Stimulated activated memory B cell treated with anti-CD40 and anti-IgM and Interleukin-4, amounts not matched to agents 10 μg/mL and 1 μg/mL and 100 μg/mL, for 72 hours (primary cell): ENCODE results near the gene AP1S3.
A peak's percentile ranks its signal among the peaks of the same experiment; 100 is the strongest.

Experiments used
- ATAC-seq: fragments of 150-1000 bp; cut with Tn5 transposase; 2 replicates; pipeline ENCODE4 v1.10.0; 2021
- H3K27ac Mint-ChIP-seq: one replicate; pipeline ENCODE4 v1.8.0; 2022; ENCODE audit warnings: mild to moderate bottlenecking, mixed read lengths
- H3K27me3 Mint-ChIP-seq: one replicate; pipeline ENCODE4 v1.8.0; 2022; ENCODE audit warnings: mixed read lengths
- H3K36me3 Mint-ChIP-seq: one replicate; pipeline ENCODE4 v1.8.0; 2022; ENCODE audit warnings: mixed read lengths
- H3K4me1 Mint-ChIP-seq: one replicate; pipeline ENCODE4 v1.8.0; 2022; ENCODE audit warnings: mixed read lengths
- H3K4me3 Mint-ChIP-seq: one replicate; pipeline ENCODE4 v1.8.0; 2022; ENCODE audit warnings: mild to moderate bottlenecking, moderate library complexity, mixed read lengths
- H3K9me3 Mint-ChIP-seq: one replicate; pipeline ENCODE4 v1.8.0; 2022; ENCODE audit warnings: mixed read lengths

The AP1S3 gene

DNA sequence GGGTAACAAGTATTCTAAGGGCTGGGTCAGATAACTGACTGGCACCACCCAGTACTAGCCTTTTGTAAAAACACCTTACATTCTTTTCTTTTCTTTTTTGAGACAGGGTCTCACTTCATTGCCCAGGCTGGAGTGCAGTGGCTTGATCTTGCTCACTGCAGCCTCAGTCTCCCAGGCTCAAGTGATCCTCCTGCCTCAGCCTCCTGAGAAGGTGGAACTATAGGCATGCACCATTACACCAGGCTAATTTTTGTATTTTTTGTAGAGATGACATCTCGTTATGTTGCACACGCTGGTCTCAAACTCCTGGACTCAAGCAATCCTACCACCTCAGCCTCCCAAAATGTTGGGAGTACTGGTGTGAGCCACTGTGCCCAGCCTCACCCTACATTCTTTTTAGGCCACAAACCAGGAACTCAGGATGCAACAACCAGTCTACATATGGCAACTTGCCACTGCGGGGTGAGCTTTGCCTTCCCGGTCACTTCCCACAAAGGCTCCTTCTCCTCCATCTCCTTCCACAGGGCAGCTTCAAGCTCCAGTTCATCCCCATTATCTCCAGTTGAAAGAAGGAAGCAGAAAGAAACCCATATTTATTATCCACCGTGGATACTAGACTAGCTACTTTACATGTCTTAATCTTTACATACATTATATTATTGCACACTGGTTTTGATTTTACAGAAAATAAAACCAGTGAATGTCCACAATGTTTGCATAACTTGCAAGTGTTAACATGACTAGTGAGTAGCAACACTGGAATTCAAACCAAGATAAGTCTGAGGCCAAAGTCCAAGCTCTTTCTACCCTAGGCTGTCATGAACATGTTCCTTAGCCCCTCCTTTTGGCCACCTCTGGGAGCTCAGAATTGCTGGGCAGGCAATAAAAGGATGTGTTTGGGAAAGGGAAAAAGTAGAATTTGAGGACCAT, 23.7 kb upstream of the AP1S3 start:
- no peaks in the 10 kb centered on the region for H3K9me3 Mint-ChIP-seq
- no peaks in the 10 kb centered on the region for H3K27me3 Mint-ChIP-seq
- H3K4me3 Mint-ChIP-seq: no peak overlapping the region
- H3K36me3 Mint-ChIP-seq: peaks cover 21% of the 10 kb centered on the region
- no peak for ATAC-seq
- H3K4me1 Mint-ChIP-seq: peaks cover 46% of the 10 kb centered on the region
- peak overlapping the region; percentile 38 for H3K27ac Mint-ChIP-seq

DNA sequence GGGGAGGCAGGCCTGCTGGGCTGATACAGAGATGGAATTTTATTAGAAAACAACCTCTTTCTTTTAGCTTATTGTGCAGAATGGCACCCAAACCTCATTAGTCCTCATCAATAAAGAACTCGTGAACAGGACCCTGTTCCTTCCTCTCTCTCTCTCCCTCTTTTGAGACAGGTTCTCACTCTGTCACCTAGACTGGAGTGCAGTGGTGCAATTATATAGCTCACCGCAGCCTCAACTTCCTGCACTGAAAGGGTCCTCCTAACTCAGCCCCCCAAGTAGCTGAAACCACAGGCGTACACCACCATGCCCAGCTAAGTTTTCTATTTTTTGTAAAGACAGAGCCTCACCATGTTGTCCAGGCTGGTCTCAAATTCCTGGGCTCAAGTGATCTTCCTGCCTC, 21.7 kb upstream of the AP1S3 start:
- Mint-ChIP-seq H3K27me3 (no peaks in the 10 kb centered on the region), H3K27ac (peak overlapping the region; percentile 29), H3K4me3 (no peak overlapping the region), H3K9me3 (no peaks in the 10 kb centered on the region), H3K4me1 (peaks cover 38% of the 10 kb centered on the region), H3K36me3 (peaks cover 20% of the 10 kb centered on the region)
- ATAC-seq: no peak

DNA sequence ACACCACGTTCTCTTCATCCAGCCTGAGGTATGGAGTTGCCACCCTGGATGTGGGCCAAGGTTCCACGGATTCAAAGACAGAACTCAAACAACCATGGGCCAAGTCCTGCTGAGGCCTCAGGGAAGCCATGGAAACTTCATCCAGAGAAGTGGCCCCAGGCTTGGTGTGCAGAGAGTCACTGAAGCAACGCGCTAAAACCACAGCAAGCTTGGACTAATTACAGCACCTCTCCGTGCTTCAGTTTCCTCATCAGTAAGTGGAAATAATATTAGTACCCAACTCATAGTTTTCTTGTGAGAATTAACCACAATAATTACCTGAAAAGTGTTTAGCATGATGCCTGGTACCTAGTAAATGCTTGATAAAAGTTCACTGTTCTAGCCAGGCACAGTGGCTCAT, 19.2 kb upstream of the AP1S3 start:
- peak overlapping the region; percentile 59 for H3K27ac Mint-ChIP-seq
- ATAC-seq: no peak
- H3K27me3 Mint-ChIP-seq: no peaks in the 10 kb centered on the region
- H3K36me3 Mint-ChIP-seq: peaks cover 36% of the 10 kb centered on the region
- H3K9me3 Mint-ChIP-seq: no peaks in the 10 kb centered on the region
- no peak overlapping the region for H3K4me3 Mint-ChIP-seq
- H3K4me1 Mint-ChIP-seq: peaks cover 41% of the 10 kb centered on the region

DNA sequence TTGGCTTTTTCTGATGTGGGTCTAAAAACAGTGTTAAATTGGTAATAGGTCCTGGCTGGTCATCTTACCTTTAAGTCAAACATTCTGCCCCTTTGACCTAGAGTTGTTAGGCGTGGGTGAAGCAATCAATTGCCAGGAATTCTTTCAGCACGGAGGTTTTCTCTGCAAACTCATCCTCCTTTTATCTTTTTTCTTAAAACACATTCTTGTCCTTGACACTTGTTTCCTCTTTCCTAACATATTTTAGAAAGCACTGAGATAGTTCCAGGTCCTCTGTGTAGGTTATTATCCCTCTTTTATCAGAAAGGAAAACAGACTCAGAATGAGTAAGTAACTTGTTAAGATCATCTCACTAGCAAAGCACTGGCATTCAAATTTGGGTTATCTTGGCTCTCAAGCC, 18.6 kb upstream of the AP1S3 start:
- peaks cover 37% of the 10 kb centered on the region for H3K36me3 Mint-ChIP-seq
- peak overlapping the region; percentile 59 for H3K27ac Mint-ChIP-seq
- H3K4me1 Mint-ChIP-seq: peaks cover 42% of the 10 kb centered on the region
- no peaks in the 10 kb centered on the region for H3K27me3 Mint-ChIP-seq
- H3K9me3 Mint-ChIP-seq: peaks cover 3% of the 10 kb centered on the region
- no peak for ATAC-seq
- H3K4me3 Mint-ChIP-seq: no peak overlapping the region

DNA sequence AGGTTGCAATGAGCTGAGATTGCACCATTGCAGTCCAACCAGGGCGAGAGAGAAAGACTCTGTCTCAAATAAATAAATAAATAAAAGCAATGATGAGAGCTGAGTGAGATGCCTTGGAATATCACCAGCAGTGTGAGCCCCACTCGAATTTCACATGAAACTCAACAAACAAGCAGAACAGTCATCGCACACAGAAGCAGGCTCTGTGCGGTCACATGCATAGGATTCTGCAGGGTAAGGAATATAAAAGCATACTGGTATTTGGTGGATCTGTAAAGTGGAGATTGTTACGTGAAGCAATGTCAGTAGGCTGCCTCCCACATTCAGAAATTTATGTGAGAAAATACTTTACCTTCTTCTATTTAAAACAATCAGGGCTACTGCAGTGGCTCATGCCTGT, 18.0 kb upstream of the AP1S3 start:
- peaks cover 37% of the 10 kb centered on the region for H3K4me1 Mint-ChIP-seq
- peaks cover 37% of the 10 kb centered on the region for H3K36me3 Mint-ChIP-seq
- H3K27ac Mint-ChIP-seq: peak overlapping the region; percentile 66
- ATAC-seq: no peak
- no peaks in the 10 kb centered on the region for H3K27me3 Mint-ChIP-seq
- no peak overlapping the region for H3K4me3 Mint-ChIP-seq
- H3K9me3 Mint-ChIP-seq: peaks cover 5% of the 10 kb centered on the region

DNA sequence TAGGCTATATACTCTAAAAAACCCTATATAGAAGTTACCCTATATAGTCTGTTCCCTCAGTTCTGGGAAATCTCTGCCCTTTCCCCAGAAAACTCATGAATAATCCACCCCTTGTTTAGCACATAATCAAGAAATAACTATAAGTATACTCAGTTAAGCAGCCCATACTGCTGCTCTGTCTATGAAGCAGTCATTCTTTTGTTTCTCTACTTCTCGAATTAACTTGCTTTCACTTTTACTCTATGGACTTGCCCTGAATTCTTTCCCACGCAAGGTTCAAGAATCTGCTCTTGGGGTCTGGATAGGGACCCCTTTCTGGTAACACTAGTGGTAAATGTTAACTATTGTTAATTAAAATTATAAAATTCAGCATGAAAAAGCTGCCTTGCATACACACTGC, 17.4 kb upstream of the AP1S3 start:
- peak; percentile 51 for ATAC-seq
- Mint-ChIP-seq H3K27ac (peak overlapping the region; percentile 66), H3K4me3 (peak overlapping the region; percentile 44), H3K36me3 (peaks cover 44% of the 10 kb centered on the region), H3K4me1 (peaks cover 35% of the 10 kb centered on the region), H3K9me3 (peaks cover 8% of the 10 kb centered on the region), H3K27me3 (no peaks in the 10 kb centered on the region)

DNA sequence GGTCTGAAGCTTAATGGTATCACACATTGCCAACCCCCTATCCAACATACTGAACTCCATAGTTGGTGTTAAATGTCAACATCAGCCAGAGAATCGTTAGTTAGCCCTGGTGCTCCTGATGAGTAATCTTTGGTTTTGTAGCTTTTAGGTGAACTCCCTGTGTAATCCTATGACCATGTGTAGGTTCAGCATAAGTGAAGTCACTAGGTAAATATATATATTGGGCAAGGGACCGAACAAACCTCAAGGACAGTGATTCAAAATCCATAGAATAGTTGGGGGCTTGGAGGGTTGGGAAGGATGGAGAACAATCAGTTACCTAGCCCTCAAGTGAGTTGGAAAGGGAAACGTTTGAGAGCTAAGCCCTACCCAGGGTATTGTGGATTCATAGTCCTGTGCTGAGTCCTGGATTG, 16.0 kb upstream of the AP1S3 start:
- Mint-ChIP-seq H3K4me1 (peaks cover 23% of the 10 kb centered on the region), H3K4me3 (no peak overlapping the region), H3K27ac (no peak overlapping the region), H3K27me3 (no peaks in the 10 kb centered on the region), H3K9me3 (peaks cover 15% of the 10 kb centered on the region), H3K36me3 (peaks cover 57% of the 10 kb centered on the region)
- ATAC-seq: no peak

DNA sequence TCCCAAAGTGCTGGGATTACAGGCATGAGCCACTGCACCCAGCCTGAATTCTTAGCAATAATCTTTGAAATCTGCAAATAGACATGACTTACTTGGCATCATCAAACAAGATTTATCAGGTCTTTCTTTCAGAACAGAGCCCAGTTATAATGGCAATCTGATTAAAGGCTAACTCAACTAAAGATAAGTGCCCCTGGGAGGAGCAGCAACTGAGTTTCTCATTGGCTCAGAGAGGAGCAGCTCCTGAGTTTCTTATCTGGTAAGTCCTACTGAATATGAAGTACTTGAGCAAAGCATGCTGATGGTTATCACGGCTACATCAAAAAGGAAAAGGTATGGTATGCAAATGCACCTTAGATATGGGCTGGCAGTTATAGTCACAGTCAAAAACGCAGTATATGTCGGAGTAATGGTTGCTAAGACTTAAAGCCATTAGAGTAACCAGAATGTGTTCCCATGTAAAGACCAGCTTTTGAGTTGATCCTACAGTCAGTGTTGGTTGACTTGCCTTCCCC, 15.0 kb upstream of the AP1S3 start:
- Mint-ChIP-seq H3K27me3 (no peaks in the 10 kb centered on the region), H3K36me3 (peaks cover 67% of the 10 kb centered on the region), H3K9me3 (peaks cover 15% of the 10 kb centered on the region), H3K4me1 (peaks cover 23% of the 10 kb centered on the region), H3K4me3 (no peak overlapping the region), H3K27ac (no peak overlapping the region)
- no peak for ATAC-seq

DNA sequence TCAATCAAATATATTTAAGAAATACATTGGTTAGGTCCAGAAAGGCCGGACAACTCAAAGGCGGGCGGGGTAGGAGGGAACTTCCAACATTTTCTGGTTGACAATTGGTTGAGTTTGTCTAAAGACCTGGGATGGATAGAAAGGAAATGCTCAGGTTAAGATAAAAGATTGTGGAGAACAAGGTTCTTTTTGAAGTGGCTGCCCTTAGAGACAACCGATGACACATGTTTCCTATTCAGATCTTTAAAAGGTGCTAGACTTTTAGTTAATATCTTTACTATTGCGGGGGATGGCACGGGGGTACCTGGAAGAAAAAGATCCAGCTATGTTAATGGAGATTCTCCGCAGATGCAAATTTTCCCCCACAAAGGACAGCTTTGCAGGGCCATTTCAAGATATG, 10.0 kb upstream of the AP1S3 start:
- Mint-ChIP-seq H3K36me3 (peaks cover 54% of the 10 kb centered on the region), H3K27me3 (no peaks in the 10 kb centered on the region), H3K9me3 (peaks cover 15% of the 10 kb centered on the region), H3K4me3 (no peak overlapping the region), H3K4me1 (peaks cover 10% of the 10 kb centered on the region), H3K27ac (peak overlapping the region; percentile 7)
- no peak for ATAC-seq

DNA sequence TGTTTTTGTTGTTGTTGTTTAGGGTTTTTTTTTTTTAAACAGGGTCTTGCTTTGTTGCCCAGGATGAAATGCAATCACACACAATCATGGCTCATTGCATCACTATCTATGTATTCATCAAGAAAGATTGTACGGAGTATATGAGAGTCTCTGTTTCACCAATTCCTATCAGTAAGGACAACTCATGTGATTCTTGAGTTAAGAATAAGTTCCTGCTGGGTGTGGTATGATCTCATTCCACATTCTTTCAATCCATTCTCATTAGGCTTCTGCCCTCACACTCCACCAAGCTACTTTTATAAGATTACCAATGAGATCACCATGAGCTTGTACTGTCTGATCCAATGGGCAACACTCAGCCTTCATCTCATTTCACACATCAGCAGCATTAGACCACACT, 9.1 kb upstream of the AP1S3 start:
- peaks cover 49% of the 10 kb centered on the region for H3K36me3 Mint-ChIP-seq
- H3K4me3 Mint-ChIP-seq: no peak overlapping the region
- no peak for ATAC-seq
- peaks cover 9% of the 10 kb centered on the region for H3K4me1 Mint-ChIP-seq
- H3K27me3 Mint-ChIP-seq: no peaks in the 10 kb centered on the region
- H3K9me3 Mint-ChIP-seq: peaks cover 15% of the 10 kb centered on the region
- H3K27ac Mint-ChIP-seq: peak overlapping the region; percentile 7

DNA sequence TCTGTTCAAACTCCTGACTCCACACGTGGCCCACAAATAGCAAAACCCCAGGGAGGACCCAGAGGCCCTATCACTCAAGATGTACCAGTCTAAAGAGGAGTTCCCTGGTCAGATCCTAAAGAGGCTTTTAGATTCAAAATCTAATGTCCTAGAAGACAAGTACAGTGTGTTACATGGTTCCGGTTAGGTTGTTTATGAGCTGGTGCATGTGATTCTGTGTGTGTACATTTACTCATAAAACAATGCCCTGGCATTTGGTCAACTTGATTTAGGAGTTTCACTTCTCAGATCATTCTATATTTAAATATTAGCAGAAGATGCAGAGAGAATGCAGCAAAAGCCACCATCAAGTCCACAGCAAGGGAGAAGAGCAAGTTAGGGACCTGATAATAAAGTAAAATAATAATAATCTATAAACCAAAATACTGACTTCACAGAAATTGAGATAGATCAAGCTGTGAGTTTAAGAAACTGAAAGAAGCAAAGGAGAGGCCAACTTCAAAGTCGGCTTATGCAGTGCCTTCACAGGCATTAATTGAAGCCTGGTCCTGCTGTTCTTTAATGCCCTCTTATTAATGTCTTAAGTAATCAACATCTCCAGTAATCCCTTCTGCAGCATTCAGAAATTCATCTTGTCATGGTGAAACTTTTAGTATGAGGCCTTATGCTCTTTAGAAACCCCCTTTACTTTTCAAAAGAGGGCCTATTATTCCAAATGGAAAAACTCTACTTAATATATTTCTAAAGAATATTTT, 4.2 kb upstream of the AP1S3 start:
- H3K4me3 Mint-ChIP-seq: no peak overlapping the region

DNA sequence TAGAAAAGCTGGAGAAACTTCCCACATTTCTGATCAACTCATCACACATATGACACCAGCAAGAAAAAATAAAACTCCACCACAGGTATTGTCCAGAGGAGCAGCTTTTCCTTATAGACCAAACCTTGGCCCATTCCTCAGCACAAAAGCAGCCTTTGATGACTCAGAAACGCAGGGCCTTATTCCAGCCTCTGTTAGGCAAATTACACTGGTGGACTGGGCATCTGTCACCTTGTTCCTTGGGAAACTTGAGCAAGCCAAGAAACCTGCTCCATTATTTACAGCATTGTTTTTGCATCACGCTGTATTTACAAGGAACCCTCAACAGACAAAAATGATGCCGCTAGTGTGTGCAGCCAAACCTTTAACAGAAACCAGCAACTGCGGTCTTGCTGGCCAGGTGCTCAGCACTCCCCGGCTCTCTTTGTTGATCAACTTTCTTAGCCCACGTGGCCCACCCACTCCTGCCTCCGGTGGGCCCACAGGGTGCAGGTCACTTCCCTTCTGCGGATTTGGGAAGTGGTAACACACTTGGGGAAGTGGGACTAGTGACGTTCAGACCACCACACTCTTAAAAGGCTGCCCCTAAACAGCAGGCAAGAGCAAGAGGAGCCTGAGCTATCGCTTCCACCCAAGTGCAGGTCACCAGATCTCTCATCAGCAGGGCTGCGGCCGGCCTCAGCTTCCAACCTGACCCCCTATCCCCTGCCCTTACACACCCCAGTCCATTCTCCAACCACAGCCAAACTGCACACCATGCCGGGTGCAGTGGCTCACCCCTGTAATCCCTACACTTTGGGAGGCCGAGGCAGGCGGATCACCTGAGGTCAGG, 1.5 kb downstream of the AP1S3 start:
- no peaks in the 10 kb centered on the region for H3K27me3 Mint-ChIP-seq
- peak overlapping the region; percentile 96 for H3K4me3 Mint-ChIP-seq
- H3K9me3 Mint-ChIP-seq: no peaks in the 10 kb centered on the region
- peaks cover 74% of the 10 kb centered on the region for H3K4me1 Mint-ChIP-seq
- peak overlapping the region; percentile 96 for H3K27ac Mint-ChIP-seq
- peak; percentile 93 for ATAC-seq
- H3K36me3 Mint-ChIP-seq: peaks cover 25% of the 10 kb centered on the region

More for the DNA sequence above, 4.2 kb upstream of the AP1S3 start:
- Mint-ChIP-seq H3K27me3 (no peaks in the 10 kb centered on the region), H3K4me1 (peaks cover 40% of the 10 kb centered on the region), H3K36me3 (peaks cover 4% of the 10 kb centered on the region), H3K27ac (peak overlapping the region; percentile 96), H3K9me3 (no peaks in the 10 kb centered on the region)
- no peak for ATAC-seq

DNA sequence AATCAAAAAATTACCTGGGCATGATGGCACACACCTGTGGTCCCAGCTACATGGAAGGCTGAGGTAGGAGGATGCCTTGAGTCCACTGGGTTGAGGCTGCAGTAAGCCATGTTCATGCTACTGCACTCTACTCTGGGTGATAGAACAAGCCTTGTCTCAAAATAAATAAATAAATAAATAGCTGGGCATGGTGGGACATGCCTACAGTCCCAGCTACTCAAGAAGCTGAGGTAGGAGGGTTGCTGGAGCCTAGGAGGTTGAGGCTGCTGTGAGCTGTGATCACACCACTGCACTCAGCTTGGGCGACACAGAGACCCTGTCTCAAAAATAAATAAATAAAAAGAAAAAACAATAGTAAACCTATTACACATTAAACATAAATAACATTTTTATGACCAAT, 3.0 kb downstream of the AP1S3 start:
- Mint-ChIP-seq H3K36me3 (peaks cover 25% of the 10 kb centered on the region), H3K4me3 (no peak overlapping the region), H3K27ac (no peak overlapping the region), H3K4me1 (peaks cover 69% of the 10 kb centered on the region), H3K27me3 (no peaks in the 10 kb centered on the region), H3K9me3 (no peaks in the 10 kb centered on the region)
- no peak for ATAC-seq

DNA sequence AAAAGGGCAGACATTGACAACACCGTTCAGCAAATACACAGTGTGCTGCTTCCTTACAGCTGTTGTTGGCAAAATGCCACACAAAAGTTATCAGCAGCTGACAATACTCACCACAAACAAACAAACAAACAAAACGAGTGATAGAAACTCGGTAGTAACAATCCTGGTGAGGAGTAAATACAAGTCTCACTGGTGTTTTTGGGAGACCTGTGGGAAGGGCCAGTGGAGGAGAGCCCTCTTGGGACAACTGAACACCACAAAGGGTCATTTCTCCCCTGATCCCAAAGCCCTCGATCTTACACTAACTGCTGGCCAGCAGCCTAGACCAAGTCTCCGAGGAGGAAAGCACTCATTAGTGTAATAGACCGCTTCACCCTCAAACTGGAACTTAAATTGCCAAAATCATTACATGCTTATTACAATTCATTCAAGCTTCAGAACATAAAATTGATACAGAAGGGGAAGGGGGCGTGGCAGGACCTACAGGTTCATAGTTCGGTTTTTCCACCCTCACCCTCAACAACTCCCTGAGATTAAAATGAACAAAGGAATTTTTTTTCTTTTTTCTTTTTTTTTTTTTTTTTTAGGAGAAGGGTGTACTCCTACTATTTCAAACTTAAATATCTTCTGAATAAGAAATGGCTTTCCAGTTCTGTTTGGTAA, 5.0 kb downstream of the AP1S3 start:
- Mint-ChIP-seq H3K36me3 (peaks cover 31% of the 10 kb centered on the region), H3K4me1 (peaks cover 60% of the 10 kb centered on the region), H3K9me3 (no peaks in the 10 kb centered on the region), H3K27ac (peak overlapping the region; percentile 75), H3K27me3 (no peaks in the 10 kb centered on the region), H3K4me3 (no peak overlapping the region)
- no peak for ATAC-seq
